Embryonic facial prominence (tissue), 1 donor: Measurements from ENCODE around the gene MICB.
"Not testable (repeated sequence)": the region's sequence is repeated elsewhere in the genome, so short reads cannot be mapped to it uniquely, and the experiment has no call there.

Experiments used
- DNase-seq: peaks from one replicate; pipeline ENCODE4 v3.0.0-alpha.2; 2016; ENCODE audit errors: extremely low spot score

The MICB gene

DNA sequence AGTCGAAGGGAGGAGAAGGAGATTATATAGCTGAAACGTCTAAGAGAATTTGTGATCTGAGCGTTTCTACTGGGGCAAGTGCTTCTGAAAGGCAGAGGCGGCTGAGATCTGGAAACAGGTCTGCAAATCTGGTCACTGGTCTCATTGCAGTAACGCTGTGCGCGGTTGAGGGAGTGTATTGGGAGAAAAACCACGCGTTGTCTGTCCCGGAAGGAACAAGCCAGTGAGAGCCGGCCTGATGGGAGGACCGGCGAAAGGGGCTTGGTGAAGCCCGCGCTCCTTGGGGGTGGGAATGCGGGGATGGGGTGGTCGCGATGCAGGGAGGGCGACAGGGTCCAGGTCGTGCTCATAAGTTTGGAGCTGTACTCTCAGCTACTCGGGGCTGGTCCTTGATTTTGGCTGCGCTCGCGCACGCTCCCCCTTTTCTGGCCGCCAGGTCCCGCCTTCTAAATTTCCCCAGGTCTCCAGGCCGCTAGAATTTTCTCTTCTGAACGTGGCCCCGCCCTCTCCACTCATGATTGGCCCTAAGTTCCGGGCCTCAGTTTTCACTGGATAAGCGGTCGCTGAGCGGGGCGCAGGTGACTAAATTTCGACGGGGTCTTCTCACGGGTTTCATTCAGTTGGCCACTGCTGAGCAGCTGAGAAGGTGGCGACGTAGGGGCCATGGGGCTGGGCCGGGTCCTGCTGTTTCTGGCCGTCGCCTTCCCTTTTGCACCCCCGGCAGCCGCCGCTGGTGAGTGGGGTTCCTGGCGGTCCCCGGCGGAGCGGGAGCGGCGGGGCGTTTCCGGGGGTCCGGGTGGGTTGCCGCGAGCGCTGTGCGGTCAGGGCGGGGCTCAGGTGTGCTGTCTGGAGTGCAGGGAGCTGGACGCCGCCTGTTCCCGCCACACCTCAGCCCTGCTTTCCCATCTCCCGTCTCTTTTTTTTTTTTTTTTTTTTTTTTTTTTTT is at the start of gene MICB:
TSS of gene MICB (plus strand) at position 615 of the 946 bp plus-strand sequence. CDS start at position 664, 49 bp downstream.
- peak; percentile 34 for DNase-seq

DNA sequence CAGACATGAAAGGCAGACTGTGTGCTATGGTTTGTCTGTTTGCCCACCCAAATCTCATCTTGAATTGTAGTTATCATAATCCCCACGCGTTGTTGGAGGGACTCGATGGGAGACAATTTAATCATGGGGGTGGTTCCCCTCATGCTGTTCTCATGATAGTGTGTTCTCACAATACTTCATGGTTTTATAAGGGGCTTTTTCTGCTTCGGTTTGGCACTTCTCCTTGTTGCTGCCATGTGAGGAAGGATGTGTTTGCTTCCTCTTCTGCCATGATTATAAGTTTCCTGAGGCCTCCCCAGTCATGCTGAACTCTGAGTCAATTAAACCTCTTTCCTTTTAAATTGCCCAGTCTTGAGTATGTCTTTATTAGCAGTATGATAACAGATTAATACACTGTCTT is 47.2 kb upstream of the MICB start:
- no peak for DNase-seq

DNA sequence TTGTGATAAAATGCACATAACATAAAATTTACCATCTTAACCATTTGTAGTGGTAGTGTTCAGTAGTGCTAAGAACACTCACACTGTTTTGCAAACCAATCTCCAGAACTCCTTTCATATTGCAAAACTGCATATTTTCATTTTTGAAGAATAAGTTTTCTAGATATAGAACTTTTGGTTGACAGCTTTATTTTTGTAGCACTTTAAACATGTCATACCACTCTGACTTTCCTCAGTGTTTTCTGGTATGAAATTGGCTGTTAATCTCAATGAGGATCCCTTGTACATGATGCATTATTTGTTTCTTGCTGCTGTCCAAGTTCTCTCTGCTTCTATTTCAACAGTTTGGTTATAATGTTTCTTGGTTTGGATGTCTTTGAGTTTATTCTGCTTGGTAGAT is 45.1 kb upstream of the MICB start:
- no peak for DNase-seq

DNA sequence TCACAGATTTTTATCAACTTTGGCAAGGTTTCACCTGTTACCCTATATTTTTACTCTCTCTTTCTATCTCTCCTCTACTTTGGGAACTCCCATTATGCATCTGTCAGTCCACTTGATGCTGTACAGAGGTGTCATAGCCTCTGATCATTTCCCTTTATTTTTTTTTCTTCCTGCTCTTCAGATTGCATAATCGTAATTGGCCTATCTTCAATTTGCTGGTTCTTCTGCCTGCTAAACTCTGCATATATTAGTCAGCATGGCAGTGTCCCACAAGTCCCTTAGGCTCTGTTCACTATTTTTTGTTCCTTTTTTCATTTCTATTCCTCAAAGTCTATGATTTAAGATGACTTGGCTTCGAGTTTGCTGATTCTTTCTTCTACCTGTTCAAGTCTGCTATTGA is 44.7 kb upstream of the MICB start:
- DNase-seq: no peak

DNA sequence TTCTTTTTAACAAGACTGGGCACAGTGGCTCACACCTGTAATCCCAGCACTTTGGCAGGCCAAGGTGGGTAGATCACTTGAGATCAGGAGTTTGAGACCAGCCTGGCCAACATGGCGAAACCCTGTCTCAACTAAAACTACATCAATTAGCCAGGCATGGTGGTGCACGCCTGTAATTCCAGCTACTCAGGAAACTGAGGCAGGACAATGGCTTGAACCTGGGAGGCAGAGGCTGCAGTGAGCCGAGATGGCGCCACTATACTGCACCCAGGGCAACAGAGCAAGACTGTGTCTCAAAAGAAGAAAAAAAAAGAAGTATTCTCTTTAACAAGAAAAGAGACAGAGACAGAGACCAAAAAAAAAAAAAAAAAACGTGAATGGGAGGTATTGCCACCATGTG is 38.1 kb upstream of the MICB start:
- not testable (repeated sequence) for DNase-seq

DNA sequence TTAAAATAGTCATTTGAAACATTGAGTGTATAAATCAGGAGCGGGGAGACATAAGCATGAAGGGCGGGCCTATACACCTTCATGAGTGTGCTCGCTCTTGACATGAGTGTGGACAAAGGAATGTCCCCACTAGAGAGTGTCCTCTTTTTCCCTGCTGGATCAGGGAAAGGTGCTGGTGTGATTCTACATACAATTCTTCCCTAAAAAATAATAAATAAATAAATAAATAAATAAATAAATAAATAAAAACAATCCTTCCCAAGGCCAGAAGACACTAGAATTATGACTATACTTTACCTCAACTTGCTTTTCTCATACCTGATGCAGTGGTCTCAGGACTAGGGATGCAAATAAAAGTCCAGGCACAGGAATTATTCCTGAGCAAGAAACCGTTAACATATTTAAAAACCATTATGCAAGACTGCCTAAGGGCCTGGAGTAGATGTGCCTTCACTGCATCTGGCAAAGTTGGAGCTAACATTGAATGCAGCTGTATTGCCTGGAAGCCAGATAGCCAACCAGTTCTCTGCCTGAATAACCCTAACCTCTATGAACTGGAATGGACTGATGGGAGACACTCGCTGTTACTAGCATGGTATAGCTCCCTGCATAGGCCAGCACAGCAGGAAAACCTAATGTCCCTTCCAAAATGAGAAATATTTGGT is 37.5 kb upstream of the MICB start:
- DNase-seq: no peak

DNA sequence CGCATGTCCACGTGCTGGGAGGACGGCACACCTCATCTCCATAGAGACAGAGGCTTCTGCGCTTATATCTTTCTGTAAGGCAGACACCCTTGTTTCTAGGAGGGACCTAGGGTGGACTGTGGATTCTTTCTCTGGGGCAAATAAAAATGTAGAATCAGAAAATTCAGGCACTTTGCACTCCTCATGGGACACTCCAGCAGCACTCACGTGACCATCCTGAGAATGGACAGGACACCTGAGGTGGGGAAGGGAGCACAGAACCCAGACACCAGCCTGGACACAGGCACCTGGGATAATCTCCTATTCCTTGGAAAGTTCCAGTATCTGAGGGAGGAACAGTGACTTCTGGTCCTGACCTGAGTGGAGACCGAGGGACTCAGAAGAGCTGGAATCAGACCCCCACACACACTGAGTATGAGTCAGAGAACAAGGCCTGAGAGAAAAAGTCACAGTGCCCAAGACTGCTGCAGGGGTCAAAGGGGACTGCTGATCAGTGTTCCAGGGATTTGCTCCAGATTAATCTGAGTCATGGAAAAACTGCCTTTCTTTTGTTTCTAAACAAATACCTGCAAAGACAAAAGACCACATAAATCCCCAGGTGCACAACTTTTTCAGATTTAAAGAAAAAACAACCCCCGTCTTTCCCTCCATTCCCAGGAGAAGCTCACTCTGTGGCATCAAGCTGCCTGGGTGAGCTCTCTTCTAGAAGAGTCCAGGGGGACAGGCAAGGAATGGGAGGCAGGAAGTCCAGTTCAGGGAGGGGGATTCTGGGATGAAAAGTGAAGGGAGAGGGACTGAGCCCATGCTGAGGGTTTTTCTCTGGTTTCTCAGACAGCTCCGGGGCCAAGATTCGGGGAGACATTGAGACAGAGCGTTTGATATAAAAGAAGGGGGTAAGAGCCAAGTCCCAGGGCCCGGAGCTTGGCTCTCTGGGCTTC is 35.6 kb upstream of the MICB start:
- DNase-seq: no peak

DNA sequence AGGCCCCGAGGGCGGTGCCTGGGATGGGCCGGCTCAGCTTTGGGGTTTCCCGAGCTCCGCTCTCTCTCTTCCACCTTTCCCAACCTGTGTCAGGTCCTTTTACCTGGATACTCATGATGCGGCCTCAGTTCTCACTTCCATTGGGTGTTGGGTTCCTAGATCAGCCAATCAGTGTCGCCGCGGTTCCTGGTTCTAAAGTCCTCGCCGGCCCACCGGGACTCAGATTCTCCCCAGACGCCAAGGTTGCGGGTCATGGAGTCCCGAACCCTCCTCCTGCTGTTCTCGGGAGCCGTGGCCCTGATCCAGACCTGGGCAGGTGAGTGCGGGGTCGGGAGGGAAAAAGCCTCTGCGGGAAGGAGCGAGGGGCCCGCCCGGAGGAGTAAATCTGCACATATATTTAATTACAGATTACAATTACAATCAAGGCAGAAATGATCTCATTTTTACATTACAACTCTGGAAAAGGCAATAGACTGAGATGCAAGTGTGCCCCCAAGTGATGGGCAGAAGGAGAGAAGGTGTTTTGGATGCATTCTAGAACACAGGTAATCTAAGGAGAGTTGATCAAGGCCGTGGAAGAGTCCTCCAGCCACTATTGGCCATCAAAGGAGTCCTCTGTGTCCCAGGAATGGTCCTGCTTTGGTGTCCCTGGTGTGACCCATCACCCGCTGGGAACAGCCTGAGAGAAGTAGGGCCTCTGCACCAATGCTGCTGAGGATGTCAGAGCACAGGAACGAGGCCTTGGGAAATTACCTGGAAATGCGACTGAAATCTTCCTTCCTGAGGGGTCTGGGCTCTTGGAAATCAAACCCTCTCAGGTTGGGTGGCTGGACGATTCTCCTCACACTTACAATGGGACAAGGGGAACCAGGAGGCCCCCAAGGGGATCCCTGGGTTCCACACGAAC is 34.7 kb upstream of the MICB start:
- DNase-seq: peak; percentile 61

DNA sequence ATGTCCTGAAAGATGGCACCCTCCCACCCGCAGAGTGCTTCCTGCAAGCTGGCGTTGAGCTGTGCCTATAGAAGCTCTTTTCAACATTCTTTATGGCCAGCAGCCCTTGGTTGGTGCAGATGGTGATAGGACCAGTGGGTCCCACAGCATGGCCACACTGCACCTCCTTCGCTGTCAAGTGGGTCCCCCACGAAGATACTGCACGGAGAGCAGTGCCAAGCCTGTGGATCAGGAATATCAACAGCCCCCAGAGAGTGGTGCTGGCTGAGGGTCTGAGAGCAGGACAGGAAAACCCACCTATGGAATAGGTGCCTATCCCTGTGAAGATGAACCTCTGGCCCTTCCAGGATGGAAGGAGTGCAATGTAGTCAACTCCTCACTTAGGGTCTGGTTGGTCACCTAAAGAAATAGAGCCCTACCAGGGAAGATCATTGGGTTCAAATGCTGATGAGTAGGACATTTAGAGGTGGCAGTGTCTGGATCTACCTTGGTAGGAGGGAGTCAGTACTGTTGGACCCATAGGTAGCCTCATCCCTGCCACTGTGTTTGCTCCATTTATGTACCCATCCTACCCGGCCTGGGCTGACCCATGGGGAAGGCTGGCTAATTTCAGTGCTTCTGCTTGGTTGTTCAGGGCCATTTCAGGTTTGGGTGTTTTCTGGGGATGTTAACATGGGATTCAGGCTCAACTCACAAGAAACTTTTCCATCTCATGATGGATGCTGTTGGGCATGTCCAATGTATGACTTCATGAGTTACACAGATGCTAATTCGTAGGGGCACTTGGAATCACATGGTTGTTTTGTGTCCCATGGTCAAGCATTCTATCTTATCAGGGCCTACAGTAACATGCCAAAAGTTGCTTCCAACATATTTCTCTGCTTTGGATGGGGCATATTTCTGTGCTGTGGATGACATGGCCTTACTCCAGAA is 33.4 kb upstream of the MICB start:
- no peak for DNase-seq

DNA sequence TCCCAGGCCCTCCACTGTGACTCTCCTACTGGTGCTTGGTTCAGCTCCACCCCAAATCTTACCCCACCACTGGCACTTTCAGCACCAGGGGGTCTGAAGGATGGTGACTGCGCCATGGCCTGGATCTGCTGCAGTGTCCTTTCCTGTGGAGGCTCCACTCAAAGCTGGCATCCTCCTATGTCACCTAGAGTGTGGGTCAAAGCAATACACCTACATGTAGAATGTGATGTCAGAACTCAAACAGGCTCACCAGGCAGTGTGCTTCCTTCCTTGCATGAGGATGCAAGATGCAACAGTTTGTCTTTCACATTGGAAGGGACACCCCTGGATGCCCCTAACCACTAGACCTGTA is 32.8 kb upstream of the MICB start:
- DNase-seq: no peak

DNA sequence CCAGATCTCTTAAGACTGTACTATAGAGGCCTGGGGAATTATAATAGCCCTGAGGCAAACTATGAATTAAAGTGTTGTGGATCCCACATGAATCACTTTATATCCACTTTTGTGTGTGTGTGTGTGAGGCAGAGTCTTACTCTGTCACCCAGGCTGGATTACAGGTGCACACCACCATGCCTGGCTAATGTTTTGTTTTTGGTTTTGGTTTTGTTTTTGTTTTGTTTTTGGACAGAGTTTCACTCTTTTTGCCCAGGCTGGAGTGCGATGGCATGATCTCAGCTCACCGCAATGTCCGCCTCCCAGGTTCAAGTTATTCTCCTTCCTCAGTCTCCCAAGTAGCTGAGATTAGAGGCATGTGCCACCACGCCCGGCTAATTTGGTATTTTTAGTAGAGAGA is 32.2 kb upstream of the MICB start:
- no peak for DNase-seq

DNA sequence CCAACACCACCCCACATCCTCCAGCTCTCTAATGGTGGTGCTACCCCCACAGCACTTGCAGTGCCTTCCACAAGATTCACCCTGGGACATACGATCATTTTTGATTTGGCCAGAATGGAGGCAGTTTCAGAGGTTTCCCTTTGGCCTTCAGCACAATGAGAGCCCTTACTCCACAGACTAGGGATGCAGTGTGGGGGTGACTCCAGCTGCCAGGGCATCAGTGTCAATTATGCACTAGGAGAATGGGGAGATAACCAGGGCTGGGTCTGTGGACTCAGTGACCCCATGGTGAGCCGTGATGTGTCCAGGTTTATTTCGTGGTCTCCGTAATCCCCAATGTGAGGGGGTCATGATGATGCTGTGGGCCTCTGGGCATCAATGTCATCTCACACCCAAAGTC is 31.5 kb upstream of the MICB start:
- no peak for DNase-seq

DNA sequence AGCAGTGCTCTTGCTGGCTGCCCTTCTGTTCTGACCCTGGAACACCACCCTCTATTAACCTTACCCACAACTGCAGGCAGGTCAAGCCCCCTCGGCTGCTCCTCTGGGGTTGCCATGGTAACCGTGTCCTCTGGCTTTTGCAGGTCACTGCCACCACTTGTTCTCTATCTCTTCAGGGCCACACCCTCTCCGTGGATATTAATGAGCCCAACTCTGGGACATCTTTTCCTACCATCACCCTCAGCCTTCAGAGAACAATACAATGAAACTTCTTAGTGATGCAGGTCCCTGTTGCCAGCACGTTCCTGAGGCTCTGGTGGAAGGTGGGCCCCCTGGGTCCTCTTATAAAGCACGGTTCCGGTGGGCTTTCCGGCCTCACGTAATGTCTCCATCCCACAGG is 30.8 kb upstream of the MICB start:
- DNase-seq: no peak

DNA sequence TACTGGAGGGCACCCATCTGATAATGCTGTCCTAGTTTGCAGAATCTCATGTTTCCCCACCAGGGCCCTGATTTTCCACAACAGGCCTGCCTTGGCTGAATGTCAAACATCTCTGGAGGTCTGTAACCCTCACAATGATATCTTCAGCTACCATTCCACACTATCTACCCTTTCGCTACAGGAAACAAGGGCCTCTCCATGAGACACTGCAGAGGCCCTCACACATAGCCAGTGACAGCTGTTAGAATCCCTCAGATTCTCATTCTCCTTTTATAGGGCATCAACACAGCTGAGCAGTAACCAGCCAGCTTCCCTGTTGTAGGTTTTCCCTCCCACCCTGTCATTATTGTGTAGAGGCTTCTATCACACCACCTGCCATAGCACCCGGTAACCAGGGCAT is 29.6 kb upstream of the MICB start:
- no peak for DNase-seq

DNA sequence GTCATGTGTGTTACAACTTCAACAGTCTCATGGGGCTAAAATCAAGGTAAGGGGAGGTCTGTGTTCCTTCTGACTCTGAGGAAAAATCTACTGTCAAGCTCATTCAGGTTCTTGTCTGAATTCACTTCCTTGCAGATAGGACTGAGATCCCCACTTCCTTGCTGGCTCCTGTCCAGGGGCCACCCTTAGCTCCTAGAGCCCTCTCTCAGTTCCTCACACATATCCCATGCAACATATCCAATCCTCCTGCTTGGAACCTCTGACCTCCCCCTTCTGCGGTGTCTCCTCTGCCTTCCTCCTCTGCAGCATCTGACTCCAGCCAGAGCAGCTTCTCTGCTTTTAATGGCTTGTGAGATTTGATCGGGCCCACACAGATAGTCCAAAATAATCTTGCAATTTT is 27.1 kb upstream of the MICB start:
- DNase-seq: no peak

DNA sequence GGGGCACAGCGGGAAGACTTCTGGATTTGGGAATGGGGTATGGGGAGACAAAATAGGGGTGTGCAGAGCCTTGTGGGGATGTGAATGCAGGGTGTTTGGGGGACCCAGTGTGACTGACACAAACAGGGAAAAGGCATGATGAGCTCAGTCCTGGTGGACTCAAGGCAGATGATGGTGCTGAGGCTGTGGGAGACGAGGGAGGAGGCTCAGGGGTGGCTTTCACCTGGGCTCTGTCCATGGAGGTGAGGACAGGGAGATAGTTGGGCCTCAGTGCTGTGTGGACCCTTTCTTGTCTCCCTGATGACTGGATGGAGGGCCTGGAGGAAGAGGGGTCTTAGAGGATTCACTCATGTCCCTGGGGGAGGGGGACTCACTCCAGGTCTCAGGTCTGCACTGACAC is 26.2 kb upstream of the MICB start:
- DNase-seq: no peak

DNA sequence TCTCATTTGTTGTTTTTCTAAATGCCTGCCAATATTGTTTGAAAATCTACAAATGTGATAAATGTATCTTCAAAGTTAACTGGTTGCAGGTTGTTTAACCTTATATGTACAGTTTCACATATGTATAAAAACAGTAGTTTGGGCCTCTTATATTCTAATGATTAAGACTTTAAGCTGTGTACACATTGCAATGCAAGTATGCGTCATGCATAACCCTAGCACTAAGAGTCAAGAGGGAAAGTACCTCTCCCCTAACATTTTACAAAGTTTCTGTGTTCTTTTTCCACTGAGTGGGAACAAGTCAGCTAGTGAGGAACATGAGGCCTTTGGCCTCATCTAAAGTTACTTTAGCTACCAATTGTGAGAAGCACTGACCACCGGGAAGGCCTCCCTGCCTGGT is 25.7 kb upstream of the MICB start:
- no peak for DNase-seq

DNA sequence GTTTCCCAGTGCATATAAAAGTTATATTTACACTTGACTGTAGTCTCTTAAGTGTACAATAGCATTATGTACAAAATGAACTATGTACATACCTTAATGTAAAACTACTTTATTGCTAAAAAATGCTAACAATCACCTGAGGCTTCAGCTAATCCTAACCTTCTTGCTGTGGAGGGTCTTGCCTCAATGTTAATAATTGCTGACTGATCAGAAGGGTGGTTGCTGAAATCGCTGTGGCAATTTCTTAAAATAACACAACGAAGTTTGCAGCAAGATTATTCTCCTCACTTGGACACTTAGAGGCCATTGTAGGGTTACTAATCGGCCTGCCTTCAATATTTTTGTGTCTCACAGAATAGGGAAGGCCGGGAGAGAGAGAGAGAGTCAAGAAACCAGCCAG is 24.7 kb upstream of the MICB start:
- DNase-seq: no peak

DNA sequence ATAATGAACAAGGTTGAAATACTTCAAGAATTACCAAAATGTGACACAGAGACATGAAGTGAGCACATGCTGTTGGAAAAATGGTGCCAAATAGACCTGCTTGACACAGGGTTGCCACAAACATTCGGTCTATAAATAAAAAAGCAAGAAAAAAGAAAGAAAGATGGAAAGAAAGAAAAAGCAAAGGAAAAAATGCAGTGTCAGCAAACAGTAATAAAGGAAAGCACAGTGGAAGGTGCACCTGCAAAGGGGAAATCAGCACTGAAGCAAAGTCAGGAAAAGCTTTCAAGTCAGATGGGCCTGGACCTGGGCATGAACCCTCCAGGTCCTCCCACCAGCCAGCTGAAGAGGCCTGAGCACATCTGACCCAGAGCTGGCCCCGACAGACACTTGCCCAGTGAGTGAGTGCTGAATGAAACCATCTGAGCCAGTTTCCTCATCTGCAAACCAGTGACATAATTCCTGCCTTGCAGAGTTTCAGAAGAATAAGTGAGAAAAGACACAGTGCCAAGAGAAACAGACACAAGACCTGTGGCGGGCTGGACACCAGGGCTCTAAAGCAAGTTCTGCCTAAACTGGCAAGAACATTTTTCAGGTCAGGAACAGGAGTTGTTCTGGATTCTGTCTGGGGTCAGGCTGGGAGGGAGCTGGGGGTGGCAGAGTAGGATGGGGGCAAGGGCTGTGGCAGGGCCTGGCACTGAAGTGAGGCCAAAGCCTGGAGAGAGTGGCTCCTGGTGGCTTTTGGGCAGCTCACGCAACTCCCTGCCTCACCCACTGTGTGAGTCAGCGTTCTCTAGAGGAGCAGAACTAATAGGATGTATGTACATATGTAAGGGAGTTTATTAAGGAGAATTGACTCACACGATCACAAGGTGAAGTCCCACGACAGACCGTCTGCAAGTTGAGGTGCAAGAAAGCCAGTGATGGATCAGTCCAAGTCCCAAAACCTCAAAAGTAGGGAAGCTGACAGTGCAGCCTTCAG is 23.9 kb upstream of the MICB start:
- DNase-seq: no peak
